Fibroblast of skin of scalp (primary cell): Measurements from ENCODE around the gene PIK3R3. TPM values are rescaled to one million over a fixed set of nuclear protein-coding genes. Genes with fewer than 3 reads are reported as not detected.

ENCODE experiments used
- DNase-seq: peaks from one replicate; pipeline ENCODE4 v3.0.0-alpha.2; 2013
- polyA plus RNA-seq, 2 experiments: library from polyadenylated mRNA; unstranded; fragments of 120-200 nt; gene quantifications; one replicate each; pipeline ENCODE4 v1.2.1, GENCODE V29; 2013; ENCODE audit not compliant: insufficient read length in 2 of 2

The PIK3R3 gene
- polyA plus RNA-seq (2013, experiment 1 of 2; ENCODE audit: insufficient read length): 3.5 TPM
- polyA plus RNA-seq (2013, experiment 2 of 2; ENCODE audit: insufficient read length): 3.8 TPM

DNA sequence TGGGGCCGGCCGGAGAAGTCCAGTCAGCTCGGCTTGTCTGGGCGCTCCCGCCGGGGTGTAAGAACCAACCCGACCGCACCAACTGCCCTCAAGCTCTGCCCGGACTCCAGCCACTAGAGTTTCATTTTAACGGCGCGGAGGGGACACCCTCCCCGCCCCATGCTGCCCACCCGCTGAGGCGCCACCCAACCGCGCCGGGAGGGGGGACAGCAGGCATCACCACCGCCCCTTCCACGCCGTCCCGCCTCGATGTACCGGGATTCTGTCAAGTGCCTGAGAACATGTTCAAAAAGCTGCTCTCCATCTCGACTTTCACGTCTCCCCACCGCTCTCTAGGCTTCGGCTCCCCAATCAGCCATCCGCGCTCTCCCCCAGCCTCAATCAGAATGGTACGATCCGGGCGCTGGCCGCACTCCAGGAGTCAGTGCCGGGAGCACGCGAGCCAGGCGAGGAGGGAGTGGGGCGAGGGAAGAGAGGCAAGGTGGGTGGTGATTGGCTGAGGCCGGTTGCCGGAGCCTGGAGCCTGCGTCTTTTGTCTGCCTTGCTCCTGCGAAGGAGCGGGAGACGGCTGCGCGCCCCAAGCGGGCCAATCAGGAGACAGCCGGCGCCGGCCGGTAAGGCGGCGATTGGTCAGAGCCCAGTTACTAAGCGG lies at the start of gene PIK3R3:
Gene PIK3R3, minus strand, starts transcription at position 101 of the 652 bp plus-strand sequence. CDS start 677 bp downstream, outside the sequence.
- peak; percentile 99 for DNase-seq

DNA sequence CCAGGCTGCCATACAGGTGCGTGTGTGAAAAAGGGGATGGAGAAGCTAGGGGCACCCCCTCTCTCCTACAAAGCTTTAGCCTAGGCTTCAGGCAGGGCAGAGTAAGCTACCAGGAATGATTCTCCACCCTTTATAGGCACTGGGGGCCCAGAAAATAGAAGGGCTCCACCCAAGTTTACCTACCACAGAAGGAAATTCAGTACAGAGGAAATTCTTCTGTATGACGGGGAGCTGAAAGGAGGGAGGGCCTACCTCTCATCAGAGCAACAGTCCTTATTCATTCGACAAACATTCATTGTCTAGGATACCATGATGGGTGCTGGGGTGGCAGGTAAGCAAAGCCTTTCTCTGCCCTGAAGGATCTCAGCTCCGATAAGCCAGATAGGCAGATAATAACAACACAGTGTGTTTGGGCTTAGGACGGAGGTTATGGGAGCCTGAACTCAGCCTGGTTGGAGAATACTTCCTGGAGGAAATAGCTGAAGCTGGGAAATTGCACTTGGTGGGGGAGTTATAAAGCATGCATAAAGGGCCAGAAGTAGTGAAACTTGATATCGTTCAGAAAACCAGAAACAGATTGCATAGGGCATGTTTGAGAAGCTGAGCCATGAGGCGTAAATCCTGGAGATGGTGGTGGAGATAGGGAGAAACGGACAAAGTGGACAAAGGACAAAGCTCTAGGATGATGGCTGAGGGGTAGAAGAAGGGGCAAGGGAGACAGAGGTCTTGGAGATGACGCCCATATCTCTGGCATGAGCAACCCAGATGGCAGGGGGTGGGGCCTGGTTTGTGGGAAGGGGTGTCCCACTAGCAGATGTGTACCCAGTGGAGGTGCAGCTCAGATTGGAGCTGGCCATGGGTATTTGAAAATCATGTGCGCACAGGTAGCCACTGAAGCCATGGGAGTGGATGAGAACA lies 49.2 kb upstream of the PIK3R3 start:
- DNase-seq: peak; percentile 53

DNA sequence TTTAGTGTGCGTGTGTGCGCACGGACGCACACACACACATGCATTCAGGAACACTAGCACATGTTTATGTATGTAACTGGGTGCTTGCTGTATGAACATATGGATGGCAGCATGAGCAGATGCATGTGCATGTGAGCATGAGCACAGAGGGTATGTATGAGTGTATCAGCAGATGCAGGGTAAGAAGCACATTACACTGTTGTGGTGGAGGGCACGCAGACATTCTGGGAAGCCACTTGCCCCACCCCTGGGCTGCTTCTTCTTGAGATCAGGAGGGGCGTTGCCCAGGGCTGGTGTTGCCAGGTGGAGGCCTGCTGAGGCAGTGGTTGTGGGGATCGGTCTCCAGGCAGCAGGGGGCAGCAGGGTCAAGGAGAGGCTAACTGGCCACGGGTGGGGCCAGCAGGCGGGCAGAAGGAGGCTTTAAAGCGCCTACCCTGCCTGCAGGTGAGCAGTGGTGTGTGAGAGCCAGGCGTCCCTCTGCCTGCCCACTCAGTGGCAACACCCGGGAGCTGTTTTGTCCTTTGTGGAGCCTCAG lies 47.7 kb upstream of the PIK3R3 start:
- no peak for DNase-seq

DNA sequence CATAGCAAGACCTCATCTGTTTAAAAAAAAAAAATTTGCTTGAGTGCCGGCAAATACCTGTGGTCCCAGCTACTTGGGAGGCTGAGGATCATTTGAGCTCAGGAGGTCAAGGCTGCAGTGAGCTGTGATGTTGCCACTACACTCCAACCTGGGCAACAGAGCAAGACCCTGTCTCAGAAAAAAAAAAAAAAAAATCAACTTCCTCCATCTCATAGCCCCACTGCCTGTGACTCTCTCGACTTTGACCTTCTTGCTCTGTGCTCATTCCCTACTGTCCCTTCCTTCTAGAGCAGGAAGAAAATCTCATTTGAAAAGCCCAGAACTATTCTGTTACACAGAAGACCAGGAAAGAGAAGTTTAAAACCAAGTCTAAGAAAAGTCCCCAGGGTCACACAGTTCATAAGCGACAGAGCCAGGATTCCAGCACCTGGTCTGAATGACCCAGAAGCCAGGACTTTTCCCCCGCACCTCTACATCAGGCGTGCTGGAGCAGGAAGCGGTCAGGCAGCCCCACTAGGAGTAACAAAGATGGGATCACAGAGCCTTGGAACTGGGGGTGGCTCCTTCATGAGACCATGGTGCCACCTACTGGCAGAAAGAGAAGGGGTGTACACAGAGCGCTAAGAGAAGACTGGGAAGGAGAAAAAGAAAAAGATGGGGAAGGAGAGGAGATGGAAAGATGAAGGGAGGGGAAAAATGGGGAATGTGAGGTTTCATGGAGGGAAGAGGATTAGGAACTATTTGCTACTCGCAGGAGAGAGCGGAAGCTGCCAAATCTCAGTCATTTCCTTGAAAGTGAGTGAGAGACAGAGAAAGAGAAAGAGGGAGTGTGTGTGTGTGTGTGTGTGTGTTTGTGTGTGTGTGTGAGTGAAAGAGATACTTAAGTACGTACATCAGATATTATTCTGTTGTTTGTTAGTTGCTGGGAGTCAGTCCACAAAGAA lies 47.0 kb upstream of the PIK3R3 start:
- peak; percentile 87 for DNase-seq

DNA sequence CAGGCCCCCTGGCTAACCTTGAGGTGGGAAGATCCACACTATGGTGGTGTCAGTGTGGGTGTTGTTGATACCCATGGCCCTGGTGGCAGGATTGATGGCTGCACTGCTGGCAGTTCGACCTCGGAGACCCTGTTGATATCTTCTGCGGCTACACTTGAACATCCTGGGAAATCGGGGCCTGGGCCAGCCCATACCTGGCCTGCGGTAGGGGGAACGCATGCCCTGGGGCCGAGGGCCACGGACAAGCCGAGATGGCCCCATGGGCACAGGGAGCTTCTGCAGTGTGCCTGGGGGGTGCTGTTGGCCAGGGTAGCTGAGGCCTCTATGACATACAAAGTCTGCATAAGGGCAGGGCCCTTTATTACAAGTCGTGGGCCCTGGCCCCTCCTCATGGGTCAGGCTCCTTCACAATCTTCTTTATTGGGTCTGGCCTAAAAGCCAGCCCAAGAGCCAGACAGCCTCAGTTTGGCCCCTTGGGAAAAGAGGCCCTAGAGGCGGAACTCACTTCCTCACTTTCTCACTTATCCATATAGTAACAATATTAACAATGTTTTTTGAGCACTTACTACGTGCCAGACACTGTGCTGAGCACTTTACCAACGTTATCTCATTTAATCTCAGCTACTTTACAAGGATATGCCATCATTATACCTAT lies 43.9 kb upstream of the PIK3R3 start, which contains the start of gene P3R3URF:
Gene P3R3URF, minus strand, starts transcription at position 278 of the 655 bp plus-strand sequence. Its CDS starts 17 bp downstream, at position 261.
- no peak for DNase-seq

DNA sequence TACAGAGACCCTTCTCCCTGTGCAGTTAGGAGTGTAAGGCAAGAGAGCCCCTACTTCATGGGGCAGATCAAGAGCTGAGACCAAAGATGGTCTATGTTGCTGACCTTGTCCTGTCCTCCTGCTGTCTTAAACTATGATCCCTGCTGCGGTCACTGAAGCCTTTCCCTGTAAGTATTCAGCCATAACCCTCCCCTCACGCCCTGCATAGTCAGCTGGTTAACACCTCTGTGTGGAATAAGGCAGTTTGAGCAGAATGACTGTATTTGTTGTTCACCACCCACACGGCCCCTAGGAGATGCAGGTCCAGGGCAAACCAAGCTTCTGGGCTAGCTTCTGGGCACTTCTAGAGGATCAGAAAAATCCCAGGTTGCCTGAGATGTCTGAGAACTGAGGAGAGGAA lies 42.8 kb upstream of the PIK3R3 start:
- DNase-seq: no peak

DNA sequence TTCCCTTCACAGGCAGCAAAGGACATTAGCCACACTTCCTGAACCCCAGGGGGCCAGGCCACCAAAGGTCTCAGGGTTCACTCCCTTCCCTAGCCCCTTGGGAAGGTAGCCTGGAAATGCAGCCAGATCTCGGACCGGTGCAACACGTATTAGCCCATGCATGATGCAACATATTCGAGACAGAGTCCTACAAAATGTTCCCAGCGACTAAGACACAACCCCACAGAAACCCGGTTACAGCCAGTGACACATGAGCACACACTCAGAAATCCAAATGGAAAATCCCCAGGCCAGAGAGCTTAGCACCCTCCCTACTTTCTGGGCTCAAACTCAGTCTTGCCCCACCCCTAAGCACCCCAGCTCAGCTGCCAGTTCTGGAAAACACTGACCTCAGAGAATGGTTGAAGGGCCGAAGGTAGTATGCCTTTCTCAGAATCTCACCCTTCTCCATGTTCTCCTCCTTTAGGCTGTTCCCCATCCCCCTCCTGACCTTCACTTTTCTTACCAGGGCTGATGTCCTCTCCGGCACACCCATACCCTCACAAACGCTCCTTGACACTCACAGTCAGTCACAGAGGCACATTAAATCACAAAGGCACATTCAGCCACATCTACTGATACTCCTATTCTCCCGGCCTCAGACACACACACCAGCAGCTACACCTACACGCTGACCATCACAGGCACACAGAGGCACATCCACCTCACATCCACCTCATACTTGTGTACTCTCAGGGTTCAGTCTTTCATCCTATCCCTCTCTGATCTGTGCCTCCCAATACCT lies 42.2 kb upstream of the PIK3R3 start, which contains the start of gene TSPAN1:
Gene TSPAN1, plus strand, starts transcription at position 640 of the 784 bp plus-strand sequence. CDS start 6,021 bp downstream, outside the sequence.
- DNase-seq: peak; percentile 59

DNA sequence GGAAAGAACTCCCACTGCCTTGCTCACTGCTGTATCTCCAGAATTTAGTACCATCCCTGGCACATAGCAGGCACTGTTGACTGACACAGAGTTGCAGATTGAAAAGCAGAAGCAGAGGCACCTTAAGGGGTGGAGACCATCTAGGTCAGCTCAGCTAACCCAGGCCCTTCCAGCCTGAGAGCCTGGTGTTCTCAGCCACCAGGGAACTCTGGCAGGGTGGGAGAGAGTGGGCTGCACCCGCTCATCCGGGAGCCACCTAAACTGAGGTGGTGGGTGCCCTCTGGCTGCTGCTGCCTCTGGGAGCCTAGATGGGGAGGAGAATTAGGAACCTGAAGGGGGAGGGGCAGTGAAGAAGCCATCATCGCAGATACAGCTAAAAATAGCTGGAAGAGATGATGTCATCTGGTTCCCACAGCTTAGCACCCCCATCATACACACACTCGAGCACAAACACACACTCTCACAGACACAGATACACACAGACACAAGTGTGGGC lies 41.0 kb upstream of the PIK3R3 start:
- DNase-seq: peak; percentile 66

DNA sequence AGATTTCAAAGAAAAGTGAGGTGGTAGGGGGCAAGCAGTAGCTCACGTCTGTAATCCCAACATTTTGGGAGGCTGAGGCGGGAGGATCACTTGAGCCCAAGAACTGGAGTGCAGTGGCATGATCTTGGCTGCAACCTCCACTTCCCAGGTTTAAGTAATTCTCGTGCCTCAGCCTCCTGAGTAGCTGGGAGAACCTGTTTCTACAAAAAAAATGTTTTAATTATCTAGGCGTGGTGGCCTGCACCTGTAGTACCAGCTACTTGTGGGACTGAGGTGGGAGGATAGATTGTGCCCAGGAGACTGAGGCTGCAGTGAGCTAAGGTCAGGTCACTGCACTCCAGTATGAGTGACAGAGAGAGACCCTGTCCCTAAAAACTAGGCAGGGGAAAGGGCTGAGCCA lies 39.9 kb upstream of the PIK3R3 start:
- DNase-seq: no peak

DNA sequence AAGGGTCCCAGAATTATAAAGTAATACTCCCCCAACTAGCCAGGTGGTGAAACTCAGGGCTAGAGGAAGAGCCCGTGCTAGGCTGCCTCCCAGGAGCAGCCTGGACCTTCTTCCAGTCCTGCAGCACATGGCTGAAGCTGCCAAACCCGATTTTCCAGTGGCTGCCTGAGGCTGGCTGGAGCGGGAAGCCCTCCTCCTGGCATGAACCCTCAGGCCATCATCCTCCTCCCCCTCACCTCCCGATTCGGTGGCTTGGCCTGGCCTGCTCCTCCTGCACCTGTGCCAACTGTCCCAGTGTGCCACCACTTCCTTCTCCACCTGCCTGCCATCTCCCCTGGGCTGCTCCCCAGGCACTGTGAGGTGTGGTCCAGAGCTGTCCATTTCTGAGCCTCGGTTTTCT lies 39.4 kb upstream of the PIK3R3 start:
- DNase-seq: no peak

DNA sequence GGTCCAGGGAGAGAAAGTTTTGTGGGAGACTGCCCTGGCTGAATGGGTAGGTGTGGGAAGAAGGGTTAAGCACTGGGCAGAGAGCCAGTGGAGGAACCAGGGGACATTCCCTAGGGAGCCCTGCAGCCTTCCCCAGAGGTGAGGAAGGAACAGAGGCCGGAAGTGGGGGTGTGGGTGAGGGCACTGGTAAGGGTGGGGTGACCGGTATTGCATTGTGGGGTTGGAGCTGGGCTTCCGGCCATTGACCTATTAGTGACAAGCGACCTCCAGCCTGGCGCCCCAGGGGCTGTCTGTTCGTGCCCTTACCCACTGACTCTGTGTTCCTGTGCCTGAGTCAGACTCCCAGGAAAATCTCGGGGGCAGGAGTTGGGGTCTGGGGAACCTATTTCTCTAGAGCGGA lies 38.9 kb upstream of the PIK3R3 start:
- DNase-seq: no peak

DNA sequence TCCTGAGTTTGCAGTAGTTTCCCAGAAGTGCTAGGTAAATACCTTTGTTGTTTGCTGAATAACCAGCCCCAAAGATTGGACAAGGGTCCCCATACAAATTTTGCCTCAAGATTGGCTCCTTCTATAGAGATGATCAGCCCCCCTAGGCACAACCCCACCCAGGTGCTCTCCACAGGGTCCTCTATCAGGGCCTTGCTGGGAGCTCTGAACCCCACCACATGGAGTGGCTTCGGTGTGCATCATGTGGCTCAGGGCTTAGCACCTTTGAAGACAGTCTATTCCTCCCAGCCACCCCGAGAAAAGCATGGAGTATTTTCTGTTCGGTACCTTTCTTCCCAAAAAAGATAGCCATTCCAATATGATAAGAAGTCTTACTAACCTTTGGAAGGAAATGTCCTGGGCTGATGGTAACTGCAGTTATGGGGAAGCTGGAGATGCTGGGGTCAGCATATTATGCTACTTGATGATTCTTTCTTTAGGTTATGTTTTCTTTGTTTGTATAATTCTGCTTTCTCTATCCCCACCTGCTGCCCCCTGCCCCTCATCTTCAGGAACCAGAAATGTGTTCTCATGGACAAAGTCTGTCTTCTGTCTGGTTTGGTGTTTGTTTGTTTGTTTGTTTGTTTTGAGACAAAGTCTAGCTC lies 37.5 kb upstream of the PIK3R3 start:
- no peak for DNase-seq

DNA sequence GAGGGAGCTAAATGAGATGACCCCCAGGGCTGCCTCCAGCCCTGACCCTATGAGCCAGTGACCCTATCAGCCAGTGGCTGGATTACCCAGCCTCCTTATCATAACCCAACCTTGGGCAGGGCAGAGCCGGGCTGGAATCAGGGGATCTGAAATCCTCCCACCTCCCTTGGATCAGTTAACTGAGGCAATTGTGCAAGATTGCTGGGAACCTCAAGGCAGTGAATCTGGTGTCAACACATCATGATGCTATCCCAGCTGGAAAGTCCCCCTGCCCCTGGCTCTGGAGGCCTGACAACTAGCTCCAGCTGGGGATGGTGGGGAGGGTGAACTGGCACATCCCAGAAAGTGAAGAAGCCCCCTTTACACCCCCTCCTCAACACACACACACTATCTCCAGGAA lies 36.0 kb upstream of the PIK3R3 start:
- DNase-seq: no peak

DNA sequence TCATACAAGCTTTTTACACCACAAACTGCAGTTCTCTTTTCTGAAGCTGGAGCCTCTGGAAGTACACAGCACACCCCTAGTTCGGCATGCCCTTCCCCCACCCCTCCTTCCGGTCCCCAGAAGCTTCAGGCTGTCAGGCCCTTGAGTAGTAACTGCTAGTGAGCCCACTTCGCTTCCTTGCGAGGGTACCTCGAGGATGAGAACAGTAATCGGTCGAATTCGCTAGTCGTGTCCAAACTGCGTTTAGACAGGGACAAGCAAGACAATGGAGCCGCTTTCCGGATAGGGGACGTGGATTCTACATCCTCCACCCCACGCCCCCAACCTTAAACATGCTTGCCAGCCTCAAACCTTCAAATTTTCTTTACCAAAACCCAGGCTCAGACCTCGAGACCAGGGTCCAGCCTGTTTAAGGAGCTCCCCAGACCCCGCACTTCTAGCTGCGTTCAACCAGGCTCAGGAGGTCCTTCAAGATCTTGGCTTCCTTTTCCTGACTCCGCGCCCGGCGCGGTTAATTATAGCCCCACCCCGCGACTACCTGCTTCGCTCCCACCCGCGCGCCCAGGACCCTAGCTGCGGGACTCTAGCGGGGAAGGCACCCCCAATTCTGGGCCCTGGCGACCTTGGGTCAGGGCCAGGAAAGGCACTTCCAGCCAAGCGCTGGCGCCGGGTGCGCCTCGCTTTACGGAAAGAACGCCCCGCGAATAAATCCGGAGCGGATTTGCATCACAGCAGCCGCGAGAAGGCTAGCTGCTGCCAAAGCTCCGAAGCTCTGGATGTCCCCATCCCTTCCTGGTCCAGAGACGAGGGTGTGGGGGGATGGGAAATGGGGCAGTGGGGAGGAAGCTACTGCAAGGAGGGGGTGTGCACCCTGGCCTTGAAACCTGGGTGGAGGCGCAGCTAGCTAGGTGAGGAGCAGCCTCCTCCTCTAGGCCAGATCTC lies 34.4 kb upstream of the PIK3R3 start:
- DNase-seq: no peak

DNA sequence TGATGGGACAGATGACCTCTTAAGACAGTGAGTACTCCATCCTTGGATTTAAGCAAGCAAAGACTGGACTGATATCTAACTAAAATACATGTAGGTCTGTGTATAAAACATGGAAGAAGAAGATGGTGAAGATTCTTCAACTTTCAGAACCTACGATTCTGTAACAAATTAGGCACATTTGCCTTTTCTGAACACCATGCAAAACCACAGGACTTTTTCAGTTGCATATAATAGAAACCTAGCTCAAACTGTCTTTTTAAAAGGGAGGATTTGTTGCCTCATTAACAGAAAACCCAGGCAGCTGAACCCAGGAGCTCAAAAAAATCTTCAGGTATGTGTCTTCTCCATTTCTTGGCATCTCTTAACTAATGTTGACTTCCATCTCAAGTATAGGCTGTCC lies 27.8 kb upstream of the PIK3R3 start:
- no peak for DNase-seq

DNA sequence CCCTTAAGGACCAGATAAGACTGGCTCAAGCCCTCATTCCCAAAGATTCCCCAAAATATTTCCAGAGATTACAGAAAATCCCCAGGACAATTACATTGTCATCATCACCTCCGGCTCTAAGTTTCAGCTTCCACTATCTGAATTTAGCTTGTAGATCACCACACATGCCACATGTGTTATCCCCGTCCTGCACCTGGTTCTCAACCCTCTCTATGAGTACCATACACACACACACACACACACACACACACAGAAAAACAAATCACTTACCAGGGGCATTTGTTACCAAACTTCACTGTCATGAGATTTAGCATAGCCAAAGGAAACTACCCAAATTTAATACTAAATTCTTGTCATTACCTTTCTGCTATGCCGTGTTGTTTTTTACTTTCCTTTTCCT lies 27.1 kb upstream of the PIK3R3 start:
- no peak for DNase-seq

DNA sequence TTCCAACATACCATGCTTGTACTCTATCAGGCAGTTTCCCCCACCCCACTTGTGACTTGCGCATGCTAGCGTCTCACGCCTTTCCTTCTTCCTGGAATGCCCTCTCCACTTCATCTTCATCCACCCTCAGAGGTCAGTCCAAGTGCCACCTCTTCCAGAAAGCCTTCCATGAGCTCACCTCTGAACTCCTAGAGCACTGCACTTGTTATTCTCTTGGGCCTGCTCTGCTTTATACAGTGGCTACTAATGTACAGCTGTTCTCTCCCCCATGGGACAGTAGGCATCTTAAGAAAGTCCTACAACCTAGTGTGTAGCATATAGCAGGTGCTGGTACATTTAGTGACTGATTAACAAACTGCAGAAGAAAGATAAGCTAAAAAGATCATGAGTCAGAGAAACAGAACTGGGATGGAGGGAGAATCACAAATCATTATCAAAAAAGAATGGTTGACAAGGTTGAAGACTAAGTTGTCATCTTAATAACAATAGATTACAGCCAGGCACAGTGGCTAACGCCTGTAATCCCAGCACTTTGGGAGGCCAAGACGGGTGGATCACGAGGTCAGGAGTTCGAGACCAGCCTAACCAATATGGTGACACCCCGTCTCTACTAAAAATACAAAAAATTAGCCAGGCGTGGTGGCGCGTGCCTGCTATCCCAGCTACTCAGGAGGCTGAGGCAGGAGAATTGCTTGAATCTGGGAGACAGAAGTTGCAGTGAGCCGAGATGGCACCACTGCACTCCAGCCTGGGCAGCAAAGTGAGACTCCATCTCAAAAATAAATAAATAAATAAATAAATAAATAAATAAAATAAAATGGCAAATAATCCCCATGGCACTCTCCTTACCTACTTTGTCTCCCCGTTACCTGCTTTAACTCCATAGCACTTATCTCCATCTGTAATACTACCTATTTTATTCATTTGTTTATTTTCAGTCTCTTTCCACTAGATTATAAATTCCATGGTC lies 26.2 kb upstream of the PIK3R3 start:
- no peak for DNase-seq
